ENCODE measurements around the gene TRAFD1.

TRAFD1 gene

DNA sequence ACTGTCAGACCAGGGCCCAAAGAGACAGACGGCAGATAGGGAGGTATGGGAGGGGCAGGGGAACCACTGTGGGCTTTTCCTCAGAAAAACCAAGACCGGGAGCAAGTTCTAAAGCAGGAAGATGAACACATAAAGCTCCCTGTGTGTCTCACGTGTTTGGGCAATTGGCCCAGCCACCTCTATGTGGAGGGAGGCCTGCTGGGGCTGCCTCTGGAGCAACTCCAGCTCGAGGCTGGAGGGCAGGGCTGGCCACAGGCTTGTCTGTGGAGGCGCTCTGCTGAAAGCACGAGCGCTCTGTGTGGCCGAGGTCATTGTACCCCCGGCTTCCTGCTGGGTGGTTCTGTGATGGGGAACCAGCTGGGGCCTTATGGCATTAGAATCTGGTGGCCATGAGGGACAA lies 36.4 kb downstream of the TRAFD1 start:
- no peak for DNase-seq

DNA sequence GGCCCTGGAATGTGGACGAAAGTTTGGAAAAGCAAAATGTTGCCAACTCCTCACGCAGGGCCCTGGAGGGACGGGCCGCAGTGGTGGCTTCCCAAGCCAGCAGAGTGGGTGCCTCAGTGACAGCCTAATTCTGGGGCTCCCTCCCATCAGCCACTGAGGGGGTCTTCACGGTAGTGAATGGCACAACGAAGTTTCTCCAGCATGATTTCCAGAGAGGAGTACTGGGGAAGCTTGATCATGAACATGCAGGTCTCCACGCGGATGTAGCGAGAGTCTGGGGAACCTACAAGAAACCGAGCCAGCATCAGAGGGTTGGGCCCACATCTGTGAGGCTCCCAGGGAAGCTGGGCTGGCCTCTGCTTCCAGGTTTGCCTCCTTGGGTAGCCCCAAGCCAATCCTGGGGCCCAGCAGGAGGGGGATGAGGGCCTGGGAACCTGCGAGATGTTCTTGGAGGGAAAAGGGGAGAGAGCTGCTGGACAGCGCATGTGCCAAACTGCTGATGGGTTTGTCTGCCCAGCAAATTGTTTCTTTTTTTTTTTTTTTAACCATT lies 37.0 kb downstream of the TRAFD1 start:
- DNase-seq: no peak

DNA sequence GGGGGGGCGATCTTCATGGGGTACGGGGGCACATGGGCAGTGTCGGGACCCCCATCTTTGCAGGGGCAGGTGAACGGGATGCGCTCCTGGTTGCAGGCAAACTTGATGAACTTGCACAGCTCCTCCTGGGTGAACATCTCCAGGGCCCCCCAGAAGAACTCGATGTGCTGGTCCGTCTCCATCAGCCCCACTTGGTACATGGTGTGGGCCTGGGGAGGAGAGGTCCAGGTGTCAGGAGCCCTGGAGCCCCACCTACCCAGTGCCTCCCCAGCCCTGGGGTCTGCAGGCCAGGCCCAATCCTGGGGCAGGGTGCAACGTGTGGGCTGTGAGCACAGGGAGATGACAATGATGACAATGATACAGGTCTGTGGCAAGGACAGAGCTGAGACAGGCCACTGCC lies 37.7 kb downstream of the TRAFD1 start:
- no peak for DNase-seq

DNA sequence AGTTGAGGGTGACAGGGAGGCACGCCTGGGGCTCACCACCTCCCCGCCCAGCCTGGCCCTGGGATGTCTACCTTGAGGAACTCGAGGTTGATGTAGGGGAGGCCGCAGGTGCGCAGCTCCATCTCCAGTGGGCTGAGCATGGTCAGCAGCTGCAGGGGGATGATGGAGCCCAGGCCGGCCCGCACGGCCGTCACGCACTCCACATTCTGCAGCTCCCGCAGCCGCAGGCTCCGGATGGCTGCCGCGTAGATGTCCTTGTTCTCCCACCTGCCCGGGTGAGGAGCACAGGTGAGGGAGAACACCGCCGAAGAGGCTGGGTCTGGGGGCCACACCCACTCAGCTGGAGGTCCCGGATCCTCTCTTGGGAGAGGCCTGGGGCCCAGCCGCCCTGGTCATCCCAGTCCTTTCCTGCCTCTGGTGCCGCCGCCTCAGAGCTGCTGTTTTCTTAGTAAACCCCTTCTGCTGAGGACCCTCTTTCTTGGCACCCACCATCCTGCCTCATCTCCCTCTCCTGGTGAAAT lies 38.2 kb downstream of the TRAFD1 start:
- DNase-seq: no peak

DNA sequence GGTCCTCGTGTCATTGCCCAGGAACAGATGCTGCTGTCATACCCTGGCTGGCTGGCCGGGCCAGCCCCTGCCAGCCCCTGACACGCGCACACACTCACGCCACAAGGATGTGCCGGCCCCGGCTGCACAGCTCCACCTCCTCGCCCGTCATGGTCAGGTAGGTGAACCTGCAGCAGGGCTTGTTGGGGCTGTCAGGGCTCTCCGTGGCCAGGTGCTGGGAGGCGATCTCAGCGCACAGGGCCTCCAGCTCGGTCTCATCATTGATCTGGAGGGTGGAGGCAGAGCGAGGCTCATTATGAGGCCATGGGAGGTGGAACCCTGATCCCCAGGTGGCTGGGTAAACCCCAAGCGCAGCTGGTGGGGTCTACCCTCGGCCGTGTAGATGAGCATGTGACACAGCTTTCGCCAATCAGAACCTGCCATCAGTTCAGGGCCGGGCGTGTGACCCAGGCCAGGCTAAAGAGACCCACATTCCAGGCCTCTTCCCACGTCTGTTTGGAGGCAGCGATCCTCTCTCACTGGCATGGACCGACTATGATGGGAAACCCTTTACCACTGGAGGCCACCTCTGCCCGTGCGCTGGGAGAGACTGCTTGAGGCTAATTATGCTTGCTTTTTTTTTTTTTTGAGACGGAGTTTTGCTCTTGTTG lies 38.8 kb downstream of the TRAFD1 start:
- no peak for DNase-seq

DNA sequence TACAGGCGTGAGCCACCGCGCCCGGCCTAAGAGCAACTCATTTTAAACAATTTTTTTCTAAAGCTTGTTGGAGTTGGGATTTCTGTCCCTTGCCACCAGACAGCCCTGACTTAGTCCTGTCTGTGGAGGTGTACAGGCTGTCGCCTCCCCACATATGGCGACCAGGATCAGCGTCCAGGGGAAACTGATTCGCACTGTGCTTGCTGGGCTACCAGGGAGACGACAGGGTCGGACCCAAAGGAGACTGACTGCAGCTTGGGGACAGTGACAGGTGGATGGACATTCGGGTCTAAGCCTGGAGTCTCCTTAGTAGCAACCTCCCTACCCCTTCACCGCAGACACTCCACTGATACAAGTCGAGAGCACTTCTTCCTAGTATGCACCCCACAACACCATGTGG lies 40.3 kb downstream of the TRAFD1 start:
- DNase-seq: no peak

DNA sequence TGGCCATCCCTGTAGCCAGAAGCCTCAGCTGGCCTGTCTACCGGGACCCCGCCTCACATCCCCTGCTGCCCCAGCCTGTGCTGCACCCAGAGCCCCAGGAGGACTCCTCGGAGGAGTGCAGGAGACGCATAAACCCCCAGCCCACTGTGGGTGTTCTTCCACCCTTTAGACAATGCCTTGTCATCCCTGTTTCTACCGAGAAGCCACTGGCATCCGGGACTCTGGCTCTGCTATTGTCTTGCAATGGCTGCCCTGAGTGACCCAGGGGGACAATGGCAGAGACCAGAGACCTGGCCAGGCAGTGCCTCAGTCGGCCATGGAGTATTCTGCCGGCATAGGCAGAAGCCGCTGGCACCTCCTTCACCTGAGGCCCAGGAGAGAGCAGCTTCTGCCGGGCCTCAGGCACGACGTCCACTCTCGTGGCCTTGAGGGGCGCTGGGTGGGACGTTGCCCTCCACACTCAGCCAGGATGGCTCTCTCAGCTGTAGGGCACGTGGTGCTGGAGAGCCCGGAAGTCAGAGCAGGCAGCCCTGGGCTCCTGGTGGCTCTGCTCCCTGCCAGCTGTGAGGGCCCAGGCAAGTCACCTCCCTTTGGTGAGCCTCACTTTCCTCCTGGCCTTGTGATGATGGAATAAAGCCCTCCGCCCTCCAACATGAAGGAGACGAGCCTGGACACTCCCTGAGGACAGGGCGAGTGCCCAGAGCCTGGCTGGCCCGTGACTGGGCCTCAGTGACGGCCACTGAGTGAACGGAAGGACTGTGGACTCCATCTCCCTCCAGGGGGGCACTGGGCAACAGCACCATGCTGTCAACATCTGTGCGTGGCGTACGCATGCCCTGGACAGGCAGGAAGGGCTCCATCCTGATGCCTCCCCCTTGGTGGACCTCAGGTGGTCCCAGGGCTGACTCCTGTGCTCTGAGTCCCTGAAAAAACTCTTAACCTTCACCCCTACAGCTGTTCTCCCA lies 41.0 kb downstream of the TRAFD1 start:
- DNase-seq: no peak

DNA sequence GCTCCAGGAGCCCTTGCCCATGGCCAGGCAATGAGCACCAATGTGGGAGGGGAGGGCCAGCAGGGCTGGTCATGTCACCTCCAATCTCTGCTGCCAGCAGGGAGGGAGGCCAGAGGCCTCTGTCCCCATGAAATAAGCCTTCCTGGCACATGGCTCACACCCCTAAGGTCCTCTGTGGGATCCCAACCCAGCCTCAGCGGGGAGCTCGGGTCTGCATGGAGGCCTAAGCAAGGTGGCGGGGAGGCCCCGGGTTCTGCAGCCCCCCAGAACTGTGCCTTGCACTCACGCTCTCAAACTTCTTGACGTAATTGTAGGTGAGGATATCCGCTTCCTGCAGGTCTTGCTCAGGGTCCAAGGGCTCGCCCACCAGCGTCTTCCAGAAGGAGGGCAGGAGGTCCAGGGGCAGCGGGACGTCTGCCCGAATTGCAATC lies 41.7 kb downstream of the TRAFD1 start:
- DNase-seq: no peak

DNA sequence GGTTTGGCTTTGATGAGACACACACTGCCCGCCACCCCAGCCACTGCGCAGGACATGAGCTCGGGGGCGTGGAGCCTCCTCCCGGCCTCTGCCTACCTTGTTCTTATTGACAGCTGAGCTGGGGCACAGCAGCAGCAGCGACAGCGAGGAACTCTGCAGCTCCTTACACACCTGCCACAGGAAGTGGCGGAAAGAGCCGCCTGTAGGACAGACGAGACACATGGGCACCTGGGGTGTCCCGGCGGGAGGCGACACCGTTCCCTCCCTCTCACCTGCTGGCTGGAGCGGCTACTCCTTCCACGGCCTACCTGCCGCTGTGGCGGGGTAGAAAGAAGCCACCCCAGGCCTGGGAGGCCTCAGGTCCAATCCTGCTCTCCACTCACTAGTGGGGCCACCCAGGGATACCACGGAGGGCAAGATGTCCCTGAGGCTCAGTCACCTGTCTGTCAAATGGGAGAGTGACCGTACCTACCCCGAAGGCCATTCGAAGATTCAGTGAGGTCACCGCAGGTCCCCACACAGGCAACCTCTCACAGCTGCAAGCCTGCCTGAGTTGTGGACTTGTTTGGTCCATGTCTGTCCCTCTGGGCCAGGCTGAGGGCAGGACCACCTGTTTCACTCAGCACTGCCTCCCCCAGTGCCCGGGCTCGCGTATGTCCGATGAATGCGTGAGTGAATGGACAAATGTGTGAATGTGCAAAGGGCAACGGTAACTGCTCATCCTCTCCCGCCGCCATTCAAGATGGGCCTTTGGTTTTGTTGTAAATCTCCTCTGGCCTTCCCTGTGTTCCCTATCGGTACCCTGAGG lies 42.6 kb downstream of the TRAFD1 start:
- no peak for DNase-seq

DNA sequence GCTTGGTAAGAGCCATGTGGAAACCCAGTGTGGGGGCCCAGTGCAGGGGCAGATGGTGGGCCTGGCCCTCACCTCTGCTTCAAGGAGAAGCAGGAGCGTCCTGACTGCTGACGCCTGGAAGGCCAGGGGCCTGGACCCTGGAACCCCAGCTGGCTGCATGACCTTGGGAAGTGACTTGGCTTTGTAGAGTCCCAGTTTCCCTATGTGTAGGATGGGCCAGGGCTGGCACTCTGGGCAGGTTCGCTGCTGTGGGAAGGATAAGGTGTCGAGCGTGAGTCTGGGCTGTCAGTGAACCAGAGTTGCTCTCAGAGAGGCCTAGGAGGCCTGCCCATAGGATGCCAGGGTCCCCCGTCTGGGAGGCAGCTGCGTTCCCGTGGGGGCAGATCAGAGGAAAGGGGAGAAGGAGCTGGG lies 43.2 kb downstream of the TRAFD1 start:
- no peak for DNase-seq

- no peak for DNase-seq
These were observed 44.0 kb downstream of the TRAFD1 start for GRCh38 chr12:112169161-112169872.

- no peak for DNase-seq
These were observed 44.6 kb downstream of the TRAFD1 start for GRCh38 chr12:112169966-112170365.

DNA sequence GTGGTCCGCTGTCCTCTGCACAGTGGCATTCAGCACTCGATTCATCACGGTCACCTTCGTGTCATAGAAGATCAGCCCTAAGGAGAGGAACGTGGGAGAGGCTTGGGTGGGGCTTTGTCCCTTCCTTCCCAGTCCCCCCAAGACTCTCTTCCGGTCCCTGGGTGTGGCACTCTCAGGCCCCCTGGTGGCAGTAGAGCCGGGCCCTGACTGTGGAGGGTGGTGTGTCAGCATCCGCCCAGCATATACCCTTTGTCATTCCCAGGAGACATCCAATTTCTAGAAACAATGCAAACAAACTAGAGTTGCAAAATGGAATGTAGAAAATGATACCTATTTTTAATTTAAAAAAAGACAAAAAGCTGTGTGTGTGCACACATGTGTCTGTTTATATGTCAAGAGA lies 45.0 kb downstream of the TRAFD1 start:
- DNase-seq: no peak

- no peak for DNase-seq
These were observed 45.7 kb downstream of the TRAFD1 start for GRCh38 chr12:112170971-112171596.

- DNase-seq: no peak
These were observed 47.4 kb downstream of the TRAFD1 start for GRCh38 chr12:112172556-112173324.

GRCh38 chr12:112175361-112176155 lies 50.2 kb downstream of the TRAFD1 start:
- DNase-seq: no peak

GRCh38 chr12:112176321-112177010 lies 51.1 kb downstream of the TRAFD1 start:
- DNase-seq: no peak

GRCh38 chr12:112178796-112179195 lies 53.4 kb downstream of the TRAFD1 start:
- DNase-seq: no peak

DNA sequence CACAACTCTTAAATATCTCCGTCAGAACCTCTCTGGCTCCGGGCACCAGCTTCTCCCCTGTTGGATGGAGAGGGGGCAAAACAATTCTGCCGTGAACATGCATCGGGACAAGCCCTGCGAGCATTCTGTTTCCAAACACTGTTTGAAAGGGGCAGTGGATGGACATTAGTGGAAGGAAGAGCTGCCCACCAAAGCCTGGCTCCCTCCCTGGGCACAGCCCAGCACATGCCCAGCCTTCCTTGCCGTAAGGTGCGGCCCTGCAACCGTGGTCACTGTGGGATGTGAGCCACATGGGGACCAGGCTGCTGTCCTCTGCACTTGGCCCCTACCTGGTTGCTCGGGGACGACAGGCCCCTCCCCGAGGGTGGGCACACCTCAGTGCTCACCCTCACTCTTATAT lies 54.0 kb downstream of the TRAFD1 start:
- no peak for DNase-seq

Data from central memory CD4-positive, alpha-beta T cell (primary cell).